ENCODE results near the gene CHAF1A.

CHAF1A gene

GRCh38 chr19:4379383-4380253 is 22.8 kb upstream of the CHAF1A start:
- no peak for DNase-seq

GRCh38 chr19:4380254-4380727 is 22.1 kb upstream of the CHAF1A start:
- no peak for DNase-seq

GRCh38 chr19:4385291-4386040 is 17.0 kb upstream of the CHAF1A start:
- DNase-seq: no peak

GRCh38 chr19:4386041-4386782 is 16.2 kb upstream of the CHAF1A start:
- DNase-seq: no peak

- DNase-seq: no peak
Measured at GRCh38 chr19:4388337-4389063, 13.9 kb upstream of the CHAF1A start.

- DNase-seq: no peak
Measured at GRCh38 chr19:4389064-4389375, 13.4 kb upstream of the CHAF1A start.

- DNase-seq: no peak
Measured at GRCh38 chr19:4389511-4390016, 12.9 kb upstream of the CHAF1A start.

- DNase-seq: no peak
Measured at GRCh38 chr19:4390017-4390566, 12.3 kb upstream of the CHAF1A start.

- DNase-seq: no peak
Measured at GRCh38 chr19:4390567-4391305, 11.7 kb upstream of the CHAF1A start.

- no peak for DNase-seq
Measured at GRCh38 chr19:4391306-4391693, 11.1 kb upstream of the CHAF1A start.

- DNase-seq: no peak
Measured at GRCh38 chr19:4391701-4392483, 10.5 kb upstream of the CHAF1A start.

GRCh38 chr19:4393947-4394590 is 8.4 kb upstream of the CHAF1A start:
- DNase-seq: no peak

- DNase-seq: no peak
Measured at GRCh38 chr19:4396949-4397783, 5.3 kb upstream of the CHAF1A start.

GRCh38 chr19:4399812-4400134 is 2.7 kb upstream of the CHAF1A start:
- peak; percentile 57 for DNase-seq

GRCh38 chr19:4400135-4400936 is 2.1 kb upstream of the CHAF1A start, which contains the start of gene SH3GL1:
Gene SH3GL1 (minus strand): TSS chr19:4400547. CDS start chr19:4400368, 179 bp downstream.
- peak; percentile 94 for DNase-seq

GRCh38 chr19:4401769-4402170 is 670 bp upstream of the CHAF1A start:
- DNase-seq: no peak

GRCh38 chr19:4403005-4403761 is 743 bp downstream of the CHAF1A start:
- DNase-seq: peak; percentile 26

GRCh38 chr19:4405977-4406376 is 3.5 kb downstream of the CHAF1A start:
- DNase-seq: no peak
